H1 (cell line): Measurements from ENCODE around the gene FRRS1L. TPM values are rescaled to one million over a fixed set of nuclear protein-coding genes. Genes with fewer than 3 reads are reported as not detected.

Experiments used
- CTCF ChIA-PET: fragments of 300-600 bp; sonication (Branson Sonifier 250); formaldehyde crosslinking; loops from one replicate; lab custom pipeline; 2021; ENCODE audit not compliant: partially characterized antibody; lab: Charles Lee
- POLR2A ChIA-PET: fragments of 300-600 bp; sonication (Branson Sonifier 250); formaldehyde crosslinking; loops from one replicate; lab custom pipeline; 2021; ENCODE audit warnings: inconsistent platforms; ENCODE audit not compliant: partially characterized antibody; lab: Charles Lee
- DNase-seq, 2 experiments: peaks; one replicate each; pipeline versions ENCODE4 v3.0.0 to v3.0.0-alpha.2; 2010 to 2022; ENCODE audit warnings: low spot score in 2 of 2, low read depth in 1 of 2, mixed read lengths in 1 of 2
- FAIRE-seq: peaks from 2 replicates; lab custom pipeline; 2011; peaks lifted over from hg19 to GRCh38; lab: Jason Lieb, UNC
- H2AFZ ChIP-seq: 2 replicates; pipeline ENCODE4 v1.8.1; 2012; ENCODE audit warnings: low read length, inconsistent platforms
- H2AK5ac ChIP-seq: 2 replicates; pipeline ENCODE4 v1.6.1; 2013; ENCODE audit warnings: low read depth, low read length
- H2BK120ac ChIP-seq: replicated peaks from 2 replicates; pipeline ENCODE3; 2013; ENCODE audit warnings: low read depth, low read length, inconsistent platforms
- H2BK12ac ChIP-seq: 2 replicates; pipeline ENCODE4 v1.6.1; 2013; ENCODE audit warnings: low read depth, low read length
- H2BK15ac ChIP-seq: 2 replicates; pipeline ENCODE4 v1.6.1; 2013; ENCODE audit warnings: low read length
- H2BK20ac ChIP-seq: 2 replicates; pipeline ENCODE4 v1.6.1; 2013; ENCODE audit warnings: low read length
- H2BK5ac ChIP-seq: 2 replicates; pipeline ENCODE4 v1.6.1; 2013; ENCODE audit warnings: low read depth, low read length
- H3K14ac ChIP-seq: 2 replicates; pipeline ENCODE4 v1.6.1; 2013; ENCODE audit warnings: inconsistent platforms; ENCODE audit not compliant: insufficient read length
- H3K18ac ChIP-seq: 2 replicates; pipeline ENCODE4 v1.6.1; 2013; ENCODE audit warnings: low read length; ENCODE audit errors: extremely low read depth
- H3K23ac ChIP-seq: 2 replicates; pipeline ENCODE4 v1.6.1; 2013; ENCODE audit warnings: inconsistent platforms; ENCODE audit not compliant: insufficient read length
- H3K23me2 ChIP-seq: 2 replicates; pipeline ENCODE4 v1.6.1; 2013; ENCODE audit warnings: low read depth, low read length
- H3K27ac ChIP-seq: 2 replicates; pipeline ENCODE4 v1.6.1; 2011; ENCODE audit warnings: low read depth, low read length, inconsistent platforms
- H3K27me3 ChIP-seq, 4 experiments: replicated peaks in 1 of 4; 1 replicate in 1 of 4; 2 replicates in 3 of 4; pipeline versions ENCODE4 v1.6.1 to v1.8.1; 2011 to 2013; ENCODE audit warnings: low read length in 3 of 4, mild to moderate bottlenecking in 3 of 4, inconsistent platforms in 2 of 4, mixed read lengths in 2 of 4, moderate library complexity in 1 of 4; ENCODE audit not compliant: control insufficient read depth in 3 of 4, insufficient read depth in 3 of 4; ENCODE audit errors: extremely low read depth in 1 of 4
- H3K36me3 ChIP-seq, 4 experiments: 2 replicates each; pipeline versions ENCODE4 v1.6.1 to v1.8.1; 2011 to 2013; ENCODE audit warnings: mild to moderate bottlenecking in 4 of 4, low read length in 3 of 4, moderate library complexity in 2 of 4, control low read depth in 1 of 4, inconsistent platforms in 1 of 4; ENCODE audit not compliant: insufficient read depth in 4 of 4, control insufficient read depth in 2 of 4
- H3K4ac ChIP-seq: replicated peaks from 2 replicates; pipeline ENCODE3; 2013; ENCODE audit warnings: low read length, low read depth, mixed read lengths, inconsistent platforms; ENCODE audit not compliant: insufficient read length
- H3K4me1 ChIP-seq, 4 experiments: replicated peaks in 1 of 4; 1 replicate in 1 of 4; 2 replicates in 3 of 4; pipeline versions ENCODE4 v1.6.1 to v1.8.1; 2011 to 2013; ENCODE audit warnings: low read length in 3 of 4, inconsistent platforms in 2 of 4, mixed read lengths in 1 of 4; ENCODE audit not compliant: insufficient read depth in 4 of 4, control insufficient read depth in 3 of 4
- H3K4me2 ChIP-seq, 2 experiments: 2 replicates each; pipeline versions ENCODE4 v1.6.1 to v1.8.1; 2011 to 2013; ENCODE audit warnings: low read depth in 2 of 2, low read length in 2 of 2, control low read depth in 1 of 2, inconsistent platforms in 1 of 2, mild to moderate bottlenecking in 1 of 2; ENCODE audit not compliant: insufficient read depth in 1 of 2
- H3K4me3 ChIP-seq, 4 experiments: fragments of 200-600, 300-600 bp in 1 of 4; sonication (generic), shearing (Covaris generic), sonication (Bioruptor Twin) in 1 of 4; 2 replicates each; pipeline versions ENCODE4 v1.5.1 to v1.8.1; 2011 to 2016; ENCODE audit warnings: low read length in 4 of 4, low read depth in 3 of 4, control low read depth in 2 of 4, inconsistent platforms in 2 of 4, mild to moderate bottlenecking in 2 of 4, mixed read lengths in 1 of 4, moderate library complexity in 1 of 4; ENCODE audit not compliant: insufficient read depth in 2 of 4; ENCODE audit errors: extremely low read depth in 1 of 4
- H3K56ac ChIP-seq: replicated peaks from 2 replicates; pipeline ENCODE3; 2013; ENCODE audit warnings: low read depth, mild to moderate bottlenecking, mixed read lengths, low read length, inconsistent platforms; ENCODE audit not compliant: insufficient read length
- H3K79me1 ChIP-seq: 2 replicates; pipeline ENCODE4 v1.6.1; 2013; ENCODE audit warnings: low read depth, low read length, control low read depth
- H3K79me2 ChIP-seq, 2 experiments: 2 replicates each; pipeline versions ENCODE4 v1.6.1 to v1.8.1; 2012 to 2013; ENCODE audit warnings: low read length in 2 of 2, mild to moderate bottlenecking in 2 of 2, inconsistent platforms in 1 of 2; ENCODE audit not compliant: insufficient read depth in 2 of 2, control insufficient read depth in 1 of 2
- H3K9ac ChIP-seq, 4 experiments: replicated peaks in 1 of 4; 1 replicate in 1 of 4; 2 replicates in 3 of 4; pipeline versions ENCODE4 v1.6.1 to v1.8.1; 2011 to 2013; ENCODE audit warnings: low read depth in 3 of 4, low read length in 3 of 4, control low read depth in 2 of 4, mild to moderate bottlenecking in 2 of 4, moderate library complexity in 2 of 4, inconsistent platforms in 1 of 4; ENCODE audit errors: extremely low read depth in 1 of 4
- H3K9me3 ChIP-seq, 2 experiments: 2 replicates each; pipeline versions ENCODE4 v1.6.1 to v1.8.1; 2012 to 2013; ENCODE audit warnings: mild to moderate bottlenecking in 2 of 2, moderate library complexity in 2 of 2, control low read depth in 1 of 2, inconsistent platforms in 1 of 2, low read depth in 1 of 2, low read length in 1 of 2, mixed read lengths in 1 of 2; ENCODE audit not compliant: insufficient read depth in 2 of 2
- H4K20me1 ChIP-seq, 2 experiments: replicated peaks in 1 of 2; 2 replicates each; pipeline versions ENCODE3 to v1.8.1; 2011 to 2013; ENCODE audit warnings: inconsistent platforms in 2 of 2, low read length in 2 of 2, mild to moderate bottlenecking in 1 of 2; ENCODE audit not compliant: insufficient read depth in 2 of 2, control insufficient read depth in 1 of 2
- H4K5ac ChIP-seq: 2 replicates; pipeline ENCODE4 v1.6.1; 2013; ENCODE audit warnings: low read length, low read depth, mixed read lengths, inconsistent platforms; ENCODE audit not compliant: insufficient read length
- H4K8ac ChIP-seq: 2 replicates; pipeline ENCODE4 v1.8.0; 2013; ENCODE audit warnings: mild to moderate bottlenecking, moderate library complexity, low read length, inconsistent platforms; ENCODE audit not compliant: insufficient read depth; ENCODE audit errors: extremely low read depth
- H4K91ac ChIP-seq: replicated peaks from 2 replicates; pipeline ENCODE3; 2013; ENCODE audit warnings: low read length, mixed read lengths, inconsistent platforms; ENCODE audit not compliant: insufficient read length
- CTBP2 ChIP-seq: IDR thresholded peaks from 2 replicates; pipeline ENCODE4 v1.7.0; 2011; ENCODE audit warnings: borderline replicate concordance, mild to moderate bottlenecking, moderate library complexity, mixed read lengths, low read length; ENCODE audit not compliant: insufficient read depth, insufficient read length
- EZH2 ChIP-seq: fragments of 200-600 bp; sonication (generic); IDR thresholded peaks from 2 replicates; pipeline ENCODE4 v1.7.1; 2012; ENCODE audit warnings: low read depth, mild to moderate bottlenecking, moderate library complexity, low read length, inconsistent platforms; ENCODE audit not compliant: severe bottlenecking
- WGBS, 2 experiments: shearing (Covaris generic) in 1 of 2; methylation state at CpG; one replicate each; pipeline versions ENCODE4 v1.1.6 to v1.1.7; 2013 to 2015; ENCODE audit warnings: low lambda C conversion rate in 2 of 2, mixed read lengths in 2 of 2, inconsistent platforms in 1 of 2, low coverage in 1 of 2, missing lambda C conversion rate in 1 of 2; ENCODE audit not compliant: insufficient replicate concordance in 2 of 2, insufficient coverage in 1 of 2, insufficient read length in 1 of 2; ENCODE audit errors: extremely low coverage in 1 of 2, missing lambda C conversion rate in 1 of 2; 5-methylcytosine and 5-hydroxymethylcytosine counted together
- polyA plus RNA-seq, 7 experiments: library from polyadenylated mRNA; depleted of rRNA in 3 of 7; stranded (reverse) in 5 of 7; unstranded in 2 of 7; fragments of >200 nt in 5 of 7; fragments of 200-250 nt in 2 of 7; gene quantifications; 1 replicate in 5 of 7; 2 replicates in 1 of 7; 4 replicates in 1 of 7; pipeline versions ENCODE4 v1.2.1 to v1.2.3, GENCODE V29; 2011 to 2013; ENCODE audit warnings: missing spikeins in 2 of 7, mixed read lengths in 2 of 7
- total RNA-seq: library from RNA; stranded (reverse); fragmentation: NEBNext Ultra II Directional; extraction: Animal tissue kit (Norgen Biotek cat#: 25700); gene quantifications from 2 replicates; pipeline ENCODE4 v1.2.1, GENCODE V29; 2021

Gene FRRS1L
- total and polyA plus RNA-seq, 2 of the 8 experiments (the other 6 are each of a cell fraction or from before 2014, with no cell fraction given) = 1.0 to 2.2 TPM

- H3K4me3 ChIP-seq = no peak overlapping the region
- H3K4me2 ChIP-seq = 0 out of 4 replicates have a peak overlapping the region, but pooled peaks of 1 of the 2 experiments have one; percentile 15
- H4K91ac ChIP-seq = no peak overlapping the region
- no peak overlapping the region for H3K56ac ChIP-seq
- H2BK5ac ChIP-seq = no peak overlapping the region
- H4K20me1 ChIP-seq = peaks cover 14 to 24% of the 10 kb centered on the region in 2 experiments
- H3K36me3 ChIP-seq = no peaks in the 10 kb centered on the region; a peak in 1 of 8 replicates
- no peak overlapping the region for H3K14ac ChIP-seq
- no peak overlapping the region for H2BK12ac ChIP-seq
- H3K4ac ChIP-seq = no peak overlapping the region
- H4K8ac ChIP-seq = no peak overlapping the region
- ChIA-PET POLR2A (interaction anchor here (0.6 to 0.7 kb wide), 2 partner anchors 160 to 217 kb away, joined by 3 read pairs; no protein-coding TSS in a partner anchor), CTCF (interaction anchor here (1.4 kb wide), 1 partner anchor 16 kb away, joined by 3 read pairs; no protein-coding TSS in a partner anchor)
- peaks cover 7% of the 10 kb centered on the region for H3K23me2 ChIP-seq
- H3K9me3 ChIP-seq = no peaks in the 10 kb centered on the region
- no peak overlapping the region for H2BK20ac ChIP-seq
- no peaks in the 10 kb centered on the region for H3K27me3 ChIP-seq
- TF ChIP-seq CTBP2 (no peak), EZH2 (no peak)
- no peak overlapping the region for H3K9ac ChIP-seq
- 89% methylated on average over 12 of the region's 12 CpGs; no CpG with 5 or more reads in 1 of the 2 experiments for WGBS, 2 experiments
- peaks cover 4% of the 10 kb centered on the region; the same call in 1 of the 2 replicates for H3K79me1 ChIP-seq
- H2AK5ac ChIP-seq = no peak overlapping the region
- no peak for DNase-seq
- H3K18ac ChIP-seq = no peak overlapping the region
- no peak overlapping the region for H3K23ac ChIP-seq
- 0 out of 2 replicates have a peak overlapping the region, but pooled peaks have one; percentile 16 for H3K27ac ChIP-seq
- no peak overlapping the region for H2BK120ac ChIP-seq
- no peak overlapping the region for H2AFZ ChIP-seq
- peaks cover 35 to 99% of the 10 kb centered on the region in 2 experiments for H3K79me2 ChIP-seq
- no peak overlapping the region for H4K5ac ChIP-seq
- H3K4me1 ChIP-seq = peaks cover 0 to 8% (median 6%) of the 10 kb centered on the region in 4 experiments; a peak in 4 of 7 replicates
- H2BK15ac ChIP-seq = no peak overlapping the region
- FAIRE-seq = no peak
These were observed 53.0 kb downstream of the FRRS1L start for GRCh38 chr9:109113892-109114609.
